ENCODE results near the gene NBEA.

Gene NBEA

DNA sequence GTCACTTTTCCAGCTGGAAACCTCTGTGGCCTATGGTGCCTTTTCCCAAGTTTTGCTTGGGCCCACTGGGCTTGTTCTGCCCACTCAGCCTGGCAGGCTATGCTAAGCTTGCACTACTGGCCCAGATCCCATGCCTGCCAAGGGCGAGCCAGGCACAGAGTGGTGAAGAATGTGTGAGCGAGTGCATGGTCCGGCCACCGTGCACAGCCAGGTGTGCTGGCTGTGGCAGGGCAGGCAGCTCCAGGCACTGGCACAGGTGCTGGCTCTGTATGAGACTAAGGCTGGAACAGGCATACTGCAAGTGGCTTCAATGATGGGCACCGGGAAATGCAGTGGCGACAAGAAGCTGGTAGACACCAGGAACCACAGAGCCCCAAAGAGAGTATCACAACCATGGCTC is 584.5 kb downstream of the NBEA start:
- DNase-seq, result no peak

- DNase-seq, result no peak
These were observed 585.4 kb downstream of the NBEA start for GRCh38 chr13:35527451-35527850.

GRCh38 chr13:35530147-35530546 is 588.1 kb downstream of the NBEA start:
- no peak for DNase-seq

DNA sequence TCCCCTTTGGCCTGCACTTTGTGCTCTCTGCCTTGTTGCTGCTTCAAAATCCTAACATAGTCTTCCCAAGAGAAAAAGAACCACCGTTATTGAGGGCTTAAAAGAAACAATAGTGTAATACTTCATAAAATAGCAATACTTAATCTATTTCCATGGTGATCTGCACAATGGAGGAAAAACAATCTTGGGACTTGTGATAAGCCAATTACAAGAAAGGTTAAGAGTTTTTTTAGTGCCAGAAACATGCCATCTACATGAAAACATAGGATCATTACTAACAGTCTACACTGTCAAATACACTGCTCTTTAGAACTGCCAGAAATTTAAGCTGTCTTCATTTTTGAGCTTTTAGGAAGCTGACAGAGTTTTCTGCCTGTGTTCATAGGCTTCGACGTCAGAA is 588.5 kb downstream of the NBEA start:
- no peak for DNase-seq

DNA sequence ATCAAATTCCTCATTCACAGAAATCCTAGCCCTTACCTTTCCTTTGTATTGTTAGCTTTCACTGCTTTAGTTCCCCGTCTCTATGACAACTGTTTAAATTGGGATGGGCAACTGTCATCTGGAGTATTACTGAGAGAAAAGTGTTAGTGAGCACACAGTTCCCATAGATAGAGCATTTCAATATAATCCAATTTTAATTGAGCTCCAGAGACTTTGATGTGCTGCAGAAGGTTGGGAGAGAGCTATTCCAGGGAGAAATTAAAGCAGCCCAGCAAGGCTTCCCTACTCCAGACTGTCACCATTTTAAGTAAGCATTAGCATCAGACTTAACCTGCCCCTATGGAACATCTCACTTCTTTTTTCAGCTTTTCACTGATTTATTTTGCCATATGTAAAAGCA is 589.5 kb downstream of the NBEA start:
- DNase-seq, result no peak

DNA sequence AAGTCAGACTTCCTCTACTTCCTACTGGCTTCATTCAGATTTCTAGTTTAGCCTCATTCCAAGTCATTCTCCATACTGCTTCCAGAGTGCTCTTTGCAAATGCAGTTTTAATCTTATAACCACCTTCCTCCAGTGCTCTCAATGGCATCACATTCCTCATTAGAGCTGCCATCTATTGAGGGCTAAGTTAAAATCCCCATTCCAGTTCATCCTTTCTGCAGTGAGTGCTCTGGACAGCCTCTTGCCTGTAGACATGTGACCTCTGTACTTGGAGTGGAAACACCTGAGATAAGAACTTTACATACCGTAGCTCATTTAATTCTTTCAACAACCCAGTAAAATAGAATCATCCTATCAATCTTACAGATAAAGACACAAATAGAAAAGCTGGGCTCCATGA is 592.3 kb downstream of the NBEA start:
- no peak for DNase-seq

DNA sequence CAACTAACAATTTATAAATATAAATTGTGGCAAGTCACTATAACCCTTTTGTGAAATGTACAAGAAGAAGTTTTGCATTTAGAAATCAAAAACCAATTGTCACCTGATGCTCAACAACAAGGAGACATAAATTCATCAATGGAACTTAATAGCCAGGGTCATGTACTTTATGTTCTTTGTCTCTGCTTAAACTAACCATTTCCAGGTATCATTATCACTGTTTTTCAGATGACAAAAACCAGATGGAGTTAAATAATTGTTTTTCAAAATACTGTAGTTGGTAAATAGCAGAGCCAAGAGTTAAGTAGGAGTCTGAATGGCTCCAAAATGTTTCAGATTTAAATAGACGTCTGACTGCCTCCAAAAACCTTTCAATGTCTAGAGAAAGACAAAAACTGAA is 606.7 kb downstream of the NBEA start:
- no peak for DNase-seq

- no peak for DNase-seq
These were observed 607.4 kb downstream of the NBEA start for GRCh38 chr13:35549481-35549880.

DNA sequence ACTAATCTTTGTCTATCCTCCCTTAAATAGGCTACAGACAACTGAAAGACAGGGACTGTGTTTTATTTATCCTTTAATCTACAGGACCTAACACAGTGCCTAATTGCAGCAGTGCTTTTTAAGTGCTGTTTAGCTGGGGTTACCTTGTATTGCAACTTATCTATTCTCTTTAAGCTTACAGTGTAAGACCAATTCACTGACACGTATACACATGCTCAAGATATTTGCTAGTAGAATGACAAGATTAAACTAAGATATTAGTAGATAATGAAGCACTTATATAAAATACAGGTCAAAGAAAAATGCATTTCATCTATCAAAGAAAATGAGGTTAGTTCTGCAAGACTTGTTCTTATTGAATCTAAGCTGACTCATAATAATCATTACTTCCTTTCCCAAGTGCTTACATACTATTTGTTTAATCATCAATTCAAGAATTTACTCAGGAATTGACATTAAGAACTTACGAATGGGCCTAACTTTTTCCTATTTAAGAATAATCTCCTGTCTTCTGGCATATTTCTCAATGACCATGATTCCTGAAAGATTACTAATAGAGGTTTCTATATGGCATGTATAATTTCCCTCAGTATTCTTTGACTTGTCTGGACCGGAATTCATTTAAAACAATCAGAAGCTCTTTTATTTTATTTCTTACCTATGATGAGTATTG is 610.2 kb downstream of the NBEA start:
- DNase-seq, result no peak

- no peak for DNase-seq
These were observed 613.0 kb downstream of the NBEA start for GRCh38 chr13:35554972-35555623.

DNA sequence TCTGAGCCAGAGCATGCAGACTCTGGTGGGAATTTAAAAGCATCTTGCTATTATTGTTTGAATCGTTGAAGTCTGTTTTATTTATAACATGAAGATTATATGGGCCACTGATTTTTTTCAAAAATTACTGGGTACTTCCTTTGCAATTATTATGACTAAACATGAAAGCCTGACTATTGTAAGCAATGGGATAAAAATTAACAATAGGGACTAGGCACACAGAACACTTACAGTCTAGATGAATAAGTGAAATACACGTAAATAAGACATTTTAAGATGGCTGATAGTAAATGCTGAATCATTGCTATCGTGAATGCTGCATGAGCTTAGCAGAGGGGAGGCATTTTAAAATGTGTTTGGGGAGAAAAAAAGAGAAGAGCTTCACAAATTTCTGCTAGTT is 615.4 kb downstream of the NBEA start:
- no peak for DNase-seq

GRCh38 chr13:35561540-35561939 is 619.5 kb downstream of the NBEA start:
- DNase-seq, result no peak

- no peak for DNase-seq
These were observed 623.2 kb downstream of the NBEA start for GRCh38 chr13:35565273-35565672.

- no peak for DNase-seq
These were observed 624.3 kb downstream of the NBEA start for GRCh38 chr13:35566340-35566739.

DNA sequence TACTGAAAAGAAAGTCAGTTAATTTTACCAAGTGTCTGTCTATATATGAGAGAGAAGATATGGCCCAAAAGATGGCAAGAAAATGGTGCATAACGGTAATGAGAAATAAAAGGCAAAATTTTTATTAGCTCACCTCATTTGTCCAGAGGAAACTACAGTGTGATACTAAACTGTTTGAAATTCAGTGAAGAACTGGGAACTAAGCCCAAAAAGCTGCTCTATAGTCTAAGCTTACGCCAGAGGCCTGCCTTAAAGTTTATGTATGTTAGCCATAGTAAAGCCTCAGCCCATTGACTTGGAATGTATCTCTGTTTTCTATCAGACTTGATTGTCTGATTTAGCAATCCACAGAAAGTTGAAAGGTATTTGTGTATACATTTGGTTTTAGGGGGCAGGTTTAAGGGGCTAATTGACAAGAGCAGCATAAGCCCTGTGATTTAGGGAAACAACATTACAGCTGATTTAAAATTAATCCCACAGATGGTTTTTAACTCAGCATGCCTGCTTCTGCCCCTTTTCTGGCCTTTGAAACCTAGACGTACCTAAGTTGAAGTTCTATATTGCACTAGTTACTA is 625.4 kb downstream of the NBEA start:
- DNase-seq, result no peak

DNA sequence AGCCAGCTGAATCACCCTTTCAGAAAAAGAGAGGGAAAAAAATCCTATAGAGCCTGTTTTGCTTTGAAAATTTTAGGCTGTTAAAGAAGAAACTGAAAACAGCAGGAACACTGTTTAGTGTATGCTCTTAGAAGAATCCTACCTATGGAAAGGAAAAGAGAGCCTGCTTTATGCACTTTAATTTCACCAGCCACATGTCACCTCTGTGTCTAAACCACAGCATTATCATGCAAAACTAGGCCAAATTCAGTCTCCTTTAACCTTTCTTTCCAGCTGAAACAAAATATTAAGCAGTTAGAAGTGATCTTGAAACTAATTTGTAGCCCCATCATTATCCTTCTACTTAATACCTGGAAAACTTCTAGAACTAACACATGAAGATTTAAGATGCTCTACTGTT is 631.6 kb downstream of the NBEA start:
- no peak for DNase-seq

- DNase-seq, result no peak
These were observed 650.4 kb downstream of the NBEA start for GRCh38 chr13:35592457-35592856.

DNA sequence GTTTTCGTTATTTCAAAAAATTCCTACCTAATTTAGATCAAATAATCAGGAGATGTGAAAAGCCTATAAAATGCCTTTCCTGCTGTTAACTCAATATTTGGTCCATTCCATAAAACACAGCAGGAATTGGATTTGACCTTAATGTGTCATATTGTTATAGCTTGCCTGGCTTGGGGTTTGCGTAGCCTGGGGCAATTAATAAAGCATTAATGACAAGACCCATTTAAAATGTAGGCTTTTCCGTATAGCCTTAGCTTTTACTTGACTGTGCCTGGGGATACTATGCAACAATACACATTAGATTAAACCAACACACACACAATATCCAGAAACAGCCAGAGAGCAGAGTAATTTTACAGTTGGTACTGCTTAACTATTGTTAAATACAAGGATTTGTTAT is 651.6 kb downstream of the NBEA start:
- no peak for DNase-seq

- DNase-seq, result no peak
These were observed 652.0 kb downstream of the NBEA start for GRCh38 chr13:35594096-35594495.

DNA sequence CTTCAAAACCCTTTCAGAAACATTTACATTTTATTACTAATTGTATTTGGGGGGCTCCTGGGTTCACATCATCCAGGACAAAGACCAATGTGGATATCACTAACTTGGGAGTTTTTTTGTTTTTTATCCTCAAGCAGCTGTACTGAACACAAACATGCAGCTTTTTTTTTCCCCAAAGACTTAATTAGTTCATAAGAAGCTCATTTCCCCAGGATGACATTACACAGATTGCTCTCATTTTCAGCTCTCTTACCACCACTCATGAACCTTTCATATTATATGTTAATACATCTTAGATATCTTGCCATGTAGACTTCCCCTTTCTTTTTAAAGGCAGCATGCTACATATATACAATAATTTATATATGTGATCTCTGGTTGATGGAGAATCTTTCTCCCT is 653.1 kb downstream of the NBEA start:
- no peak for DNase-seq

DNA sequence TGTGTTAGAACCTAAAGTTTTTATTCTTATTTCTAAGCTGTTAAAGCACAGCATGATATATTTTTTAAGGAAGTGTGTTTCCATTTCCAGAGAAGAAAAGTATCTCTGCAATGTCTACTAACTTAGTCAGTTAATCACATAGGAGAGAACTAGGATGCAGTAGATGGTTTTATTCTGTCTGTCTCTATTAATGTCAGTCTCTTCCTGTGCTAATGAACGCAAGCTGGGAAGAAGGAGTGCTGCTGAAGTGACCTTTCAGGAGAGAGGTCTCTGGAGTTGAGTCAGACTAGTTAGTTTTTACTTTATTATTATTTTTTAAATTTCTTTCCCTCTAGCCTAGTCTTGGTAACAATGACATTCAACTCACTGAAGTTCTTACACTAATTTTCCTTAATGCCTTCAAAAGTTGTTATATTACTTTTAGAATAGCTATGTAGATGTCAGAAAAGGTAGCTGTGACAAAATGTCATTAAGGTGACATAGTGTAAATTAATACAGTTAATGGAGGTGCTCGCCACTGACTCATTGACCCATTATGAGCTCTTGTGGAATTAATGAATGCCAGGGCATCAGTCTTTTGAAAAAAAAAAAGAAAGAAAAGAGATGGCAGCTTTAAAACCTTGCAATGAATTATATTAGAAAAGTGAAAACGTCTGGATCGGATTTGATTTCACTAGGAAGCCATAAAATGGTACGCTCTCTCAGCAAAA is 654.4 kb downstream of the NBEA start:
- DNase-seq, result no peak

- no peak for DNase-seq
These were observed 655.4 kb downstream of the NBEA start for GRCh38 chr13:35597451-35597850.

DNA sequence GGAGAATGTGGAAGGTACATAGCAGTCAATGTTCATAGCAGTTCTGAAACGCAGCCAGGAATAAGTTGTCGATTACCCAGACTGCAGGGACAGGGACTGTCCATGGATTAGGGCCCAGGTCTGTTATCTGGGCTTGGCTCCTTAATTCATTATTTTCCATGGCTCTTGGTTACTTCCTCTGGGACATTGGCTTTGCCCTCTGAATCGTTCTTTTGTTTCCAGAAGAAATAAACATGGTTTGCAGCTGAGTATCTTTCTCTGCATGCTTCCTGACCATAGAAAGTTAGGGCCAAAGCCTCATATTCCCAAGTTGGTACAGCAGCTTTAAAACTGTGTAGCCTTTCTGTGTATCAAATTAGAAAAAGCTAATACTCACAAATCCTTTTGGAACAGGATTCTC is 656.2 kb downstream of the NBEA start:
- DNase-seq, result no peak

GRCh38 chr13:35598790-35599369 is 656.8 kb downstream of the NBEA start:
- DNase-seq, result no peak
